Measurements from ENCODE around the gene NELL2. TPM values are rescaled to one million over a fixed set of nuclear protein-coding genes. Genes with fewer than 3 reads are reported as not detected.

NELL2 gene
- total RNA-seq = 1 to 10 TPM in 4 of 9 donors, under 1 TPM in 3, not detected in 2; 0.30 to 1.8 (median 1.2) TPM
- under 1 TPM in 1 of 2 donors, not detected in 1; 0.04 TPM for polyA plus RNA-seq
- long read RNA-seq, donor 1 = 0 reads
- long read RNA-seq, donor 2 = 0 reads
- long read RNA-seq, donor 3 = 0 reads

DNA sequence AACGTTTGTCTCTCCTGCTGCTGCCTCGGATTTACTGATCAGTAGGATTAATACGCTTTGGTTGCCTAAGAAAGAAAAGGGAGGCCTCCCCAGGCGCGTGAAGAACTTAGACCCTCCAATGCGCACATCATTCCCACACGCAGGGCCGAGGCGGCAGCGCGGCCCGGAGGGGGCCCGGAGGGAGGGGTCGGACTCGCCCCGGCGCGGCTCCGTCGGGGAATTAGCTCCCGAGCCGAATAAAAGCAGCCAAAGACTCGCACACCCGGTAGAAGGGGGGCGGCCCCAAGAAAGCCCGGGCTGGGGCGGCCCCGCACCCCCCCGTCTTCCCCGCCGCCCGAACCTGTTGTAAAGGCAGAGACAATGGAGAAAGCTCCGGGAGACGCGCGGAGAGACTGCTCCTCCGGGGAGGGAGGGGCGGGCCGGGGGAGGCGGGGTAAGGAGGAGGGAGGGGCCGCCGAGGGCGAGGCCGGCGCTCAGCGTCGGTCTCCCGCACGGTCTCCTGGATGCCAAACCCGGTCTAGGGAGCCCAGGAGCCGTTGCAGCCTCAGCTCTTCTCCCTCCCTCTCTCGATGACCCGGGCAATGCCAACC lies at the start of gene NELL2:
Gene NELL2, minus strand, starts transcription at position 362 of the 590 bp plus-strand sequence. CDS start 446 bp downstream, outside the sequence.
- DNase-seq = peak in 1 of 5 donors; percentile 13
- no peaks in the 10 kb centered on the region for H3K36me3 ChIP-seq
- peak within 1 kb of the TSS; percentile 19 to 63 (median 52) for H3K4me3 ChIP-seq
- H3K27me3 ChIP-seq = peaks cover 0 to 76% (median 33%) of the 10 kb centered on the region in 9 donors
- H3K4me1 ChIP-seq = peaks cover 0 to 24% (median 13%) of the 10 kb centered on the region in 12 donors
- intact Hi-C loops (cut with DNase I) = no loop called here
- peak in 3 of 4 donors; percentile 48 to 78 (median 73) for ATAC-seq
- H3K9me3 ChIP-seq = peaks cover 0 to 22% (median 4%) of the 10 kb centered on the region in 12 donors
- TF ChIP-seq POLR2A (IDR thresholded peaks at IDR 0.05) (no peak), CTCF (IDR thresholded peaks at IDR 0.05) (no peak)
- 1% methylated on average over 21 to 53 of the region's 53 CpGs for WGBS, 4 donors
- H3K27ac ChIP-seq = no peak within 1 kb of the TSS

- 81 to 91% (median 85%) methylated on average over 3 of the region's 3 CpGs for WGBS, 4 donors
- ATAC-seq = no peak
Observed at GRCh38 chr12:44921736-44922135, 45.6 kb upstream of the NELL2 start.

DNA sequence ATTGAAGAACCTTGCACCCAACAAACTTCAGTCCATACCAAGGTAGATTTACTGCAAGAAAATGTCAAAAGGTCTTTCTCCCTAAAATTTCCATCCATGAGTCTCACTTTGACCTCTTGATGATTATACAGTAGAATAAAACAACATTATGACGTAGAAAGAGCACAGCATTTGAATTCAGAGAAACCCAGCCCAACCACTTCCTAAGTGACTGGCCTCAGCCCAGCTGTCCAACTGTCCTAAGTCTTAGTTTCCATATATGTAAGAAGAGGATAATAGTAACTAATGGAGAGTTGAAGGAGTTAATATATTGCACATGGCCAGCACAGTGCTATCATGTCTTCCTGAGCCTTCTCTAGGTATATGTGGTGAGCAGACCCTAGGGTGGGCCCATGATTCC lies 41.0 kb upstream of the NELL2 start:
- H3K4me1 ChIP-seq = no peaks in the 10 kb centered on the region
- ATAC-seq (no peak), DNase-seq (no peak)
- no peaks in the 10 kb centered on the region for H3K9me3 ChIP-seq
- H3K36me3 ChIP-seq = no peaks in the 10 kb centered on the region
- no peaks in the 10 kb centered on the region for H3K27me3 ChIP-seq
- H3K27ac ChIP-seq = no peak overlapping the region
- no peak for TF ChIP-seq CTCF (IDR thresholded peaks at IDR 0.05)
- no peak for TF ChIP-seq POLR2A (IDR thresholded peaks at IDR 0.05)
- 42 to 58% (median 50%) methylated on average over 1 of the region's 1 CpG for WGBS, 4 donors
- intact Hi-C loops (cut with DNase I) = no loop called here
- H3K4me3 ChIP-seq = no peak overlapping the region

More at GRCh38 chr12:44921736-44922135, 45.6 kb upstream of the NELL2 start:
- Histone ChIP-seq H3K4me3 (no peak overlapping the region), H3K4me1 (no peaks in the 10 kb centered on the region), H3K27me3 (no peaks in the 10 kb centered on the region), H3K36me3 (no peaks in the 10 kb centered on the region), H3K9me3 (no peaks in the 10 kb centered on the region), H3K27ac (no peak overlapping the region)
- intact Hi-C loops (cut with DNase I) = loop anchor here in 2 of 10 donors (10.0 kb wide), 2 partner anchors 967 to 977 kb away; no protein-coding TSS in a partner anchor
- TF ChIP-seq POLR2A (IDR thresholded peaks at IDR 0.05) (no peak), CTCF (IDR thresholded peaks at IDR 0.05) (no peak)
- DNase-seq = no peak

- no peaks in the 10 kb centered on the region for H3K27me3 ChIP-seq
- H3K27ac ChIP-seq = no peak overlapping the region
- no peaks in the 10 kb centered on the region for H3K4me1 ChIP-seq
- ATAC-seq (no peak), DNase-seq (no peak)
- intact Hi-C loops (cut with DNase I) = no loop called here
- TF ChIP-seq POLR2A (IDR thresholded peaks at IDR 0.05) = no peak
- no peak for TF ChIP-seq CTCF (IDR thresholded peaks at IDR 0.05)
- H3K36me3 ChIP-seq = no peaks in the 10 kb centered on the region
- no peak overlapping the region for H3K4me3 ChIP-seq
- H3K9me3 ChIP-seq = no peaks in the 10 kb centered on the region
Observed at GRCh38 chr12:44915958-44916357, 39.8 kb upstream of the NELL2 start.
